ENCODE results near the gene C1orf159. TPM values are rescaled to one million over a fixed set of nuclear protein-coding genes. Genes with fewer than 3 reads are reported as not detected.

The C1orf159 gene
- total RNA-seq, 1 donor from 2014 or later, result 11.7 TPM

- no peak overlapping the region for H3K4me3 ChIP-seq
- H3K4me1 ChIP-seq, result peaks cover 21% of the 10 kb centered on the region
- no peak for TF ChIP-seq CTCF (IDR thresholded peaks at IDR 0.05)
- intact Hi-C loops (cut with DNase I), result no loop called here
- no peaks in the 10 kb centered on the region for H3K9me3 ChIP-seq
- no peaks in the 10 kb centered on the region for H3K36me3 ChIP-seq
- no peak overlapping the region for H3K27ac ChIP-seq
- no peak for ATAC-seq
- H3K27me3 ChIP-seq (ENCODE audit: low read depth), result peaks cover 70% of the 10 kb centered on the region
- no peak for DNase-seq
These were observed 50.5 kb downstream of the C1orf159 start for GRCh38 chr1:1065265-1065939.

- Histone ChIP-seq H3K9me3 (no peaks in the 10 kb centered on the region), H3K27ac (no peak overlapping the region), H3K4me3 (no peak overlapping the region), H3K4me1 (peaks cover 28% of the 10 kb centered on the region), H3K36me3 (no peaks in the 10 kb centered on the region), H3K27me3 (ENCODE audit: low read depth) (peaks cover 70% of the 10 kb centered on the region)
- ATAC-seq, result peak; percentile 58 to 68
- TF ChIP-seq CTCF (IDR thresholded peaks at IDR 0.05), result peak; percentile 95
- intact Hi-C loops (cut with DNase I), result no loop called here
- peak; percentile 76 for DNase-seq
These were observed 51.7 kb downstream of the C1orf159 start for GRCh38 chr1:1063945-1064831.

- DNase-seq, result no peak
- no peaks in the 10 kb centered on the region for H3K9me3 ChIP-seq
These were observed 52.5 kb downstream of the C1orf159 start for GRCh38 chr1:1063261-1063944.

GRCh38 chr1:1062348-1063163, 53.3 kb downstream of the C1orf159 start:
- Histone ChIP-seq H3K36me3 (no peaks in the 10 kb centered on the region), H3K27ac (no peak overlapping the region), H3K4me3 (no peak overlapping the region), H3K4me1 (peaks cover 26% of the 10 kb centered on the region), H3K9me3 (no peaks in the 10 kb centered on the region), H3K27me3 (ENCODE audit: low read depth) (peaks cover 64% of the 10 kb centered on the region)
- no peak for TF ChIP-seq CTCF (IDR thresholded peaks at IDR 0.05)
- intact Hi-C loops (cut with DNase I), result no loop called here
- ATAC-seq (no peak), DNase-seq (no peak)

More at GRCh38 chr1:1063261-1063944, 52.5 kb downstream of the C1orf159 start:
- Histone ChIP-seq H3K36me3 (no peaks in the 10 kb centered on the region), H3K4me1 (peaks cover 29% of the 10 kb centered on the region), H3K27ac (no peak overlapping the region), H3K27me3 (ENCODE audit: low read depth) (peaks cover 73% of the 10 kb centered on the region), H3K4me3 (no peak overlapping the region)
- intact Hi-C loops (cut with DNase I), result no loop called here
- ATAC-seq, result no peak
- no peak for TF ChIP-seq CTCF (IDR thresholded peaks at IDR 0.05)
